HEK293 (cell line): ENCODE measurements around the gene LMTK2.

ENCODE experiments used
- CTCF ChIA-PET: fragments of 350-600 bp; formaldehyde crosslinking; extraction: SDS; loops from one replicate; lab custom pipeline; 2021; ENCODE audit warnings: antibody characterized with exemption; lab: Yijun Ruan, JAX
- POLR2A ChIA-PET: fragments of 300-600 bp; formaldehyde crosslinking; extraction: SDS; loops from one replicate; lab custom pipeline; 2020; ENCODE audit warnings: antibody characterized with exemption, inconsistent platforms; lab: Yijun Ruan, JAX
- H3K27ac ChIP-seq: fragments of 200-500 bp; sonication (Bioruptor generic); 2 replicates; pipeline ENCODE4 v1.5.1; 2014; ENCODE audit warnings: low read depth, low read length, control low read depth, inconsistent platforms; ENCODE audit errors: extremely low read depth
- H3K36me3 ChIP-seq, 2 experiments: fragments of 200-500 bp in 1 of 2; sonication (Bioruptor generic) in 1 of 2; 1 replicate in 1 of 2; 2 replicates in 1 of 2; pipeline ENCODE4 v1.5.1; 2014 to 2017; ENCODE audit warnings: inconsistent platforms in 2 of 2, low read length in 2 of 2; ENCODE audit not compliant: control insufficient read depth in 2 of 2, insufficient read depth in 1 of 2
- H3K4me1 ChIP-seq: fragments of 200-500 bp; sonication (Bioruptor generic); 2 replicates; pipeline ENCODE4 v1.5.1; 2014; ENCODE audit warnings: mild to moderate bottlenecking, low read length, inconsistent platforms; ENCODE audit not compliant: control insufficient read depth, insufficient read depth
- H3K4me3 ChIP-seq: 2 replicates; pipeline ENCODE4 v1.5.1; 2011; ENCODE audit warnings: low read depth, mild to moderate bottlenecking, control low read depth, low read length, moderate library complexity
- H3K9me3 ChIP-seq: fragments of 200-500 bp; sonication (Bioruptor generic); 2 replicates; pipeline ENCODE4 v1.5.1; 2014; ENCODE audit warnings: low read depth, low read length, inconsistent platforms; ENCODE audit not compliant: control insufficient read depth, insufficient read depth
- GLI4 ChIP-seq: fragments of 450-650 bp; formaldehyde crosslinking; IDR thresholded peaks from 2 replicates; pipeline ENCODE4 v1.5.1; 2016; ENCODE audit warnings: missing biosample characterization, missing genetic modification characterization
- SALL2 ChIP-seq: fragments of 450-650 bp; formaldehyde crosslinking; IDR thresholded peaks from 2 replicates; pipeline ENCODE4 v1.5.0; 2017; ENCODE audit warnings: missing biosample characterization, mild to moderate bottlenecking, missing genetic modification characterization, borderline replicate concordance
- ZBTB10 ChIP-seq: fragments of 450-650 bp; formaldehyde crosslinking; IDR thresholded peaks from 2 replicates; pipeline ENCODE4 v1.5.1; 2016; ENCODE audit warnings: missing biosample characterization, missing genetic modification characterization
- ZNF174 ChIP-seq: fragments of 450-650 bp; formaldehyde crosslinking; IDR thresholded peaks from 2 replicates; pipeline ENCODE4 v1.5.0; 2017; ENCODE audit warnings: missing biosample characterization, mild to moderate bottlenecking, missing genetic modification characterization
- ZNF2 ChIP-seq: fragments of 450-650 bp; formaldehyde crosslinking; IDR thresholded peaks from 2 replicates; pipeline ENCODE4 v1.5.1; 2016; ENCODE audit warnings: missing biosample characterization, missing genetic modification characterization
- ZNF214 ChIP-seq: fragments of 450-650 bp; formaldehyde crosslinking; IDR thresholded peaks from 2 replicates; pipeline ENCODE4 v1.5.1; 2017; ENCODE audit warnings: missing biosample characterization, mild to moderate bottlenecking, missing genetic modification characterization, borderline replicate concordance
- ZNF324 ChIP-seq: fragments of 450-650 bp; formaldehyde crosslinking; IDR thresholded peaks from 2 replicates; pipeline ENCODE4 v1.5.1; 2016; ENCODE audit warnings: missing biosample characterization, missing genetic modification characterization
- ZNF394 ChIP-seq: fragments of 450-650 bp; formaldehyde crosslinking; IDR thresholded peaks from 2 replicates; pipeline ENCODE4 v1.5.1; 2016; ENCODE audit warnings: missing biosample characterization, missing genetic modification characterization, mild to moderate bottlenecking, moderate library complexity, borderline replicate concordance
- ZNF398 ChIP-seq: fragments of 450-650 bp; formaldehyde crosslinking; IDR thresholded peaks from 2 replicates; pipeline ENCODE4 v1.5.1; 2017; ENCODE audit warnings: missing biosample characterization, missing genetic modification characterization
- ZNF639 ChIP-seq: fragments of 450-650 bp; formaldehyde crosslinking; IDR thresholded peaks from 2 replicates; pipeline ENCODE4 v1.5.1; 2016; ENCODE audit warnings: missing biosample characterization, missing genetic modification characterization
- ZNF670 ChIP-seq: fragments of 450-650 bp; formaldehyde crosslinking; IDR thresholded peaks from 2 replicates; pipeline ENCODE4 v1.5.1; 2016; ENCODE audit warnings: missing biosample characterization, missing genetic modification characterization, low read depth
- ZNF768 ChIP-seq: fragments of 450-650 bp; formaldehyde crosslinking; IDR thresholded peaks from 2 replicates; pipeline ENCODE4 v1.5.1; 2018; ENCODE audit warnings: missing biosample characterization, mild to moderate bottlenecking, missing genetic modification characterization
- TF ChIP-seq, protein P1 (sequence below): fragments of 450-650 bp; formaldehyde crosslinking; IDR thresholded peaks from 2 replicates; pipeline ENCODE4 v1.5.1; 2016; ENCODE audit warnings: missing biosample characterization, missing genetic modification characterization
- TF ChIP-seq, protein P2 (sequence below): fragments of 450-650 bp; formaldehyde crosslinking; IDR thresholded peaks from 2 replicates; pipeline ENCODE4 v1.5.0; 2017; ENCODE audit warnings: missing biosample characterization, missing genetic modification characterization, borderline replicate concordance

Gene LMTK2

GRCh38 chr7:98254951-98255610 lies 148.4 kb downstream of the LMTK2 start:
- POLR2A ChIA-PET: interaction anchor here (0.7 kb wide), 1 partner anchor 9 kb away, joined by 3 read pairs; no protein-coding TSS in a partner anchor
- Histone ChIP-seq H3K27ac (no peak overlapping the region), H3K4me1 (peaks cover 2% of the 10 kb centered on the region; the same call in 1 of the 2 replicates), H3K4me3 (no peak overlapping the region), H3K36me3 (peaks cover 0 to 14% of the 10 kb centered on the region in 2 experiments), H3K9me3 (no peaks in the 10 kb centered on the region)
- TF ChIP-seq ZNF670 (tag by site-specific recombination) (no peak), ZNF214 (tag by site-specific recombination) (no peak), SALL2 (tag by site-specific recombination) (no peak), ZNF398 (tag by site-specific recombination) (no peak), ZNF324 (tag by site-specific recombination) (no peak), ZNF174 (tag by site-specific recombination) (no peak), ZNF394 (tag by site-specific recombination) (no peak), ZNF2 (tag by site-specific recombination) (no peak), ZBTB10 (tag by site-specific recombination) (no peak), ZNF768 (tag by site-specific recombination) (no peak), ZNF639 (tag by site-specific recombination) (no peak), GLI4 (tag by site-specific recombination) (no peak)
- TF ChIP-seq, protein P1, sequence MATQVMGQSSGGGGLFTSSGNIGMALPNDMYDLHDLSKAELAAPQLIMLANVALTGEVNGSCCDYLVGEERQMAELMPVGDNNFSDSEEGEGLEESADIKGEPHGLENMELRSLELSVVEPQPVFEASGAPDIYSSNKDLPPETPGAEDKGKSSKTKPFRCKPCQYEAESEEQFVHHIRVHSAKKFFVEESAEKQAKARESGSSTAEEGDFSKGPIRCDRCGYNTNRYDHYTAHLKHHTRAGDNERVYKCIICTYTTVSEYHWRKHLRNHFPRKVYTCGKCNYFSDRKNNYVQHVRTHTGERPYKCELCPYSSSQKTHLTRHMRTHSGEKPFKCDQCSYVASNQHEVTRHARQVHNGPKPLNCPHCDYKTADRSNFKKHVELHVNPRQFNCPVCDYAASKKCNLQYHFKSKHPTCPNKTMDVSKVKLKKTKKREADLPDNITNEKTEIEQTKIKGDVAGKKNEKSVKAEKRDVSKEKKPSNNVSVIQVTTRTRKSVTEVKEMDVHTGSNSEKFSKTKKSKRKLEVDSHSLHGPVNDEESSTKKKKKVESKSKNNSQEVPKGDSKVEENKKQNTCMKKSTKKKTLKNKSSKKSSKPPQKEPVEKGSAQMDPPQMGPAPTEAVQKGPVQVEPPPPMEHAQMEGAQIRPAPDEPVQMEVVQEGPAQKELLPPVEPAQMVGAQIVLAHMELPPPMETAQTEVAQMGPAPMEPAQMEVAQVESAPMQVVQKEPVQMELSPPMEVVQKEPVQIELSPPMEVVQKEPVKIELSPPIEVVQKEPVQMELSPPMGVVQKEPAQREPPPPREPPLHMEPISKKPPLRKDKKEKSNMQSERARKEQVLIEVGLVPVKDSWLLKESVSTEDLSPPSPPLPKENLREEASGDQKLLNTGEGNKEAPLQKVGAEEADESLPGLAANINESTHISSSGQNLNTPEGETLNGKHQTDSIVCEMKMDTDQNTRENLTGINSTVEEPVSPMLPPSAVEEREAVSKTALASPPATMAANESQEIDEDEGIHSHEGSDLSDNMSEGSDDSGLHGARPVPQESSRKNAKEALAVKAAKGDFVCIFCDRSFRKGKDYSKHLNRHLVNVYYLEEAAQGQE: no peak
- TF ChIP-seq, protein P2, sequence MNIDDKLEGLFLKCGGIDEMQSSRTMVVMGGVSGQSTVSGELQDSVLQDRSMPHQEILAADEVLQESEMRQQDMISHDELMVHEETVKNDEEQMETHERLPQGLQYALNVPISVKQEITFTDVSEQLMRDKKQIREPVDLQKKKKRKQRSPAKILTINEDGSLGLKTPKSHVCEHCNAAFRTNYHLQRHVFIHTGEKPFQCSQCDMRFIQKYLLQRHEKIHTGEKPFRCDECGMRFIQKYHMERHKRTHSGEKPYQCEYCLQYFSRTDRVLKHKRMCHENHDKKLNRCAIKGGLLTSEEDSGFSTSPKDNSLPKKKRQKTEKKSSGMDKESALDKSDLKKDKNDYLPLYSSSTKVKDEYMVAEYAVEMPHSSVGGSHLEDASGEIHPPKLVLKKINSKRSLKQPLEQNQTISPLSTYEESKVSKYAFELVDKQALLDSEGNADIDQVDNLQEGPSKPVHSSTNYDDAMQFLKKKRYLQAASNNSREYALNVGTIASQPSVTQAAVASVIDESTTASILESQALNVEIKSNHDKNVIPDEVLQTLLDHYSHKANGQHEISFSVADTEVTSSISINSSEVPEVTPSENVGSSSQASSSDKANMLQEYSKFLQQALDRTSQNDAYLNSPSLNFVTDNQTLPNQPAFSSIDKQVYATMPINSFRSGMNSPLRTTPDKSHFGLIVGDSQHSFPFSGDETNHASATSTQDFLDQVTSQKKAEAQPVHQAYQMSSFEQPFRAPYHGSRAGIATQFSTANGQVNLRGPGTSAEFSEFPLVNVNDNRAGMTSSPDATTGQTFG (tag by site-specific recombination): no peak
- CTCF ChIA-PET: interaction anchor here (0.6 kb wide), 2 partner anchors 433 to 461 kb away, joined by 3 read pairs; no protein-coding TSS in a partner anchor
